Fibroblast of lung (primary cell): ENCODE results near the gene USP1. TPM values are rescaled to one million over a fixed set of nuclear protein-coding genes. Genes with fewer than 3 reads are reported as not detected.

Experiments used
- DNase-seq, 2 donors: peaks; one replicate each; pipeline versions ENCODE4 v3.0.0 to v3.0.0-alpha.2; 2010; ENCODE audit warnings: low read depth in 2 of 2
- H2AFZ ChIP-seq: 2 replicates; pipeline ENCODE4 v1.5.1; 2012; ENCODE audit warnings: low read length, control low read depth, inconsistent platforms
- H3K27ac ChIP-seq: 2 replicates; pipeline ENCODE4 v1.5.1; 2011; ENCODE audit warnings: low read length, control low read depth; ENCODE audit not compliant: insufficient read depth
- H3K27me3 ChIP-seq: 2 replicates; pipeline ENCODE4 v1.5.1; 2011; ENCODE audit warnings: mild to moderate bottlenecking, low read length; ENCODE audit not compliant: control insufficient read depth, insufficient read depth
- H3K36me3 ChIP-seq: 2 replicates; pipeline ENCODE4 v1.5.1; 2011; ENCODE audit warnings: low read length; ENCODE audit not compliant: control insufficient read depth, insufficient read depth
- H3K4me1 ChIP-seq: 2 replicates; pipeline ENCODE4 v1.5.1; 2011; ENCODE audit warnings: low read length; ENCODE audit not compliant: control insufficient read depth, insufficient read depth; ENCODE audit errors: extremely low read depth
- H3K4me2 ChIP-seq: 2 replicates; pipeline ENCODE4 v1.5.1; 2011; ENCODE audit warnings: low read length, control low read depth; ENCODE audit not compliant: insufficient read depth; ENCODE audit errors: extremely low read depth
- H3K4me3 ChIP-seq, 4 experiments: fragments of 200-600 bp in 1 of 4; sonication (generic) in 1 of 4; replicated peaks in 1 of 4; 2 replicates each; pipeline ENCODE4 v1.5.1; 2011 to 2016; ENCODE audit warnings: low read length in 4 of 4, low read depth in 3 of 4, mild to moderate bottlenecking in 3 of 4, control low read depth in 2 of 4, inconsistent platforms in 1 of 4, mixed read lengths in 1 of 4; ENCODE audit not compliant: insufficient read depth in 1 of 4; ENCODE audit errors: control extremely low read depth in 1 of 4
- H3K79me2 ChIP-seq: 2 replicates; pipeline ENCODE4 v1.5.1; 2012; ENCODE audit warnings: mild to moderate bottlenecking, low read length, inconsistent platforms; ENCODE audit not compliant: control insufficient read depth, insufficient read depth
- H3K9ac ChIP-seq: 2 replicates; pipeline ENCODE4 v1.5.1; 2011; ENCODE audit warnings: mild to moderate bottlenecking, low read length, control low read depth; ENCODE audit not compliant: insufficient read depth
- H3K9me3 ChIP-seq: 2 replicates; pipeline ENCODE4 v1.5.1; 2012; ENCODE audit warnings: low read depth, low read length; ENCODE audit not compliant: control insufficient read depth, insufficient read depth
- H4K20me1 ChIP-seq: 2 replicates; pipeline ENCODE4 v1.5.1; 2011; ENCODE audit warnings: low read length; ENCODE audit not compliant: control insufficient read depth, insufficient read depth; ENCODE audit errors: extremely low read depth
- CTCF ChIP-seq, 2 donors: IDR thresholded peaks in 1 of 2; conservative IDR thresholded peaks in 1 of 2; 1 replicate in 1 of 2; 2 replicates in 1 of 2; pipeline ENCODE4 v1.5.1; 2011 to 2012; ENCODE audit warnings: low read length in 2 of 2, control low read depth in 1 of 2, inconsistent platforms in 1 of 2, low read depth in 1 of 2, mild to moderate bottlenecking in 1 of 2
- EZH2 ChIP-seq: IDR thresholded peaks from 2 replicates; pipeline ENCODE4 v1.5.1; 2012; ENCODE audit warnings: low read length, control low read depth, mild to moderate bottlenecking; ENCODE audit errors: missing control alignments
- polyA plus RNA-seq, 2 donors: library from polyadenylated mRNA; depleted of rRNA in 1 of 2; stranded (reverse) in 1 of 2; unstranded in 1 of 2; fragments of >200 nt; gene quantifications; 2 replicates each; pipeline ENCODE4 v1.2.1, GENCODE V29; 2011 to 2012; ENCODE audit warnings: missing spikeins in 1 of 2
- total RNA-seq: library from RNA; depleted of rRNA; stranded (reverse); fragments of >200 nt; gene quantifications from 2 replicates; pipeline ENCODE4 v1.2.1, GENCODE V29; 2014

The USP1 gene
- total and polyA plus RNA-seq, 2 donors (not counting 1 experiment from before 2014, with no cell fraction given) = 17.3 to 19.5 TPM

- TF ChIP-seq EZH2 (no peak), CTCF (conservative IDR thresholded peaks at IDR 0.05 in 1 of 2, IDR thresholded peaks at IDR 0.05 in 1 of 2; ENCODE audit: low read depth in 1 of 2, low read length in 2 of 2) (no peak)
- no peaks in the 10 kb centered on the region for H3K27me3 ChIP-seq
- H3K4me2 ChIP-seq = no peak overlapping the region
- no peak for DNase-seq
- H2AFZ ChIP-seq = no peak overlapping the region
- H3K4me3 ChIP-seq = no peak overlapping the region
- no peaks in the 10 kb centered on the region for H4K20me1 ChIP-seq
- H3K9me3 ChIP-seq = no peaks in the 10 kb centered on the region
- no peak overlapping the region for H3K9ac ChIP-seq
- H3K27ac ChIP-seq = no peak overlapping the region
- H3K4me1 ChIP-seq = no peaks in the 10 kb centered on the region
- H3K79me2 ChIP-seq = no peaks in the 10 kb centered on the region
- H3K36me3 ChIP-seq = no peaks in the 10 kb centered on the region
Observed at GRCh38 chr1:62481681-62482080, 44.8 kb downstream of the USP1 start.

GRCh38 chr1:62484824-62485468 is 48.1 kb downstream of the USP1 start:
- Histone ChIP-seq H3K27ac (no peak overlapping the region), H3K4me2 (no peak overlapping the region), H4K20me1 (no peaks in the 10 kb centered on the region), H3K4me1 (no peaks in the 10 kb centered on the region), H3K9ac (no peak overlapping the region), H3K36me3 (peaks cover 5% of the 10 kb centered on the region), H2AFZ (no peak overlapping the region), H3K4me3 (no peak overlapping the region), H3K27me3 (no peaks in the 10 kb centered on the region), H3K9me3 (no peaks in the 10 kb centered on the region), H3K79me2 (no peaks in the 10 kb centered on the region)
- TF ChIP-seq EZH2 (no peak), CTCF (conservative IDR thresholded peaks at IDR 0.05 in 1 of 2, IDR thresholded peaks at IDR 0.05 in 1 of 2; ENCODE audit: low read depth in 1 of 2, low read length in 2 of 2) (no peak)
- no peak for DNase-seq

- H3K4me2 ChIP-seq = no peak overlapping the region
- H3K4me3 ChIP-seq = no peak overlapping the region
- no peaks in the 10 kb centered on the region for H3K9me3 ChIP-seq
- H3K9ac ChIP-seq = no peak overlapping the region
- no peaks in the 10 kb centered on the region for H3K79me2 ChIP-seq
- no peaks in the 10 kb centered on the region for H3K4me1 ChIP-seq
- no peak overlapping the region for H2AFZ ChIP-seq
- no peak for DNase-seq
- peaks cover 7% of the 10 kb centered on the region for H3K36me3 ChIP-seq
- H3K27me3 ChIP-seq = no peaks in the 10 kb centered on the region
- no peak overlapping the region for H3K27ac ChIP-seq
- TF ChIP-seq CTCF (conservative IDR thresholded peaks at IDR 0.05 in 1 of 2, IDR thresholded peaks at IDR 0.05 in 1 of 2; ENCODE audit: low read depth in 1 of 2, low read length in 2 of 2) = no peak
- no peak for TF ChIP-seq EZH2
- H4K20me1 ChIP-seq = no peaks in the 10 kb centered on the region
Observed at GRCh38 chr1:62487956-62488355, 51.1 kb downstream of the USP1 start.
